Caco-2 (cell line): ENCODE measurements around the gene GIMAP5. TPM values are rescaled to one million over a fixed set of nuclear protein-coding genes. Genes with fewer than 3 reads are reported as not detected.

Experiments
- BruUV-seq: library from RNA; stranded (reverse); fragments of 400-500 nt; replicated peaks from 2 replicates; lab custom pipeline; 2021; lab: Mats Ljungman, UMichigan
- CTCF ChIA-PET: fragments of 300-600 bp; sonication (Branson Sonifier 250); formaldehyde crosslinking; loops from one replicate; lab custom pipeline; 2022; ENCODE audit warnings: antibody characterized with exemption; lab: Charles Lee
- POLR2A ChIA-PET: fragments of 300-600 bp; sonication (Branson Sonifier 250); formaldehyde crosslinking; loops from one replicate; lab custom pipeline; 2022; ENCODE audit warnings: antibody characterized with exemption; lab: Charles Lee
- DNase-seq, 2 experiments: peaks; one replicate each; pipeline versions ENCODE4 v3.0.0 to v3.0.0-alpha.2; 2020 to 2022
- H3K27me3 ChIP-seq: replicated peaks from 2 replicates; pipeline ENCODE4 v1.6.0; 2011; ENCODE audit warnings: low read length; ENCODE audit not compliant: control insufficient read depth, insufficient read depth
- H3K36me3 ChIP-seq: 2 replicates; pipeline ENCODE4 v1.5.1; 2011; ENCODE audit warnings: low read length; ENCODE audit not compliant: control insufficient read depth, insufficient read depth
- H3K4me1 ChIP-seq: fragments of 250-450 bp; sonication (Bioruptor Pico); 2 replicates; pipeline ENCODE4 v1.5.1; 2020; ENCODE audit warnings: mild to moderate bottlenecking
- H3K4me3 ChIP-seq: 2 replicates; pipeline ENCODE4 v1.5.1; 2011; ENCODE audit warnings: low read depth, mild to moderate bottlenecking, control low read depth, low read length
- H3K9me3 ChIP-seq: fragments of 250-450 bp; sonication (Bioruptor Pico); 2 replicates; pipeline ENCODE4 v1.5.1; 2020; ENCODE audit warnings: mild to moderate bottlenecking, moderate library complexity
- H3K27ac Mint-ChIP-seq: one replicate; pipeline ENCODE4 v1.8.0; 2022; ENCODE audit warnings: mixed read lengths; ENCODE audit not compliant: unreplicated experiment
- H3K27me3 Mint-ChIP-seq: one replicate; pipeline ENCODE4 v1.8.0; 2022; ENCODE audit warnings: mixed read lengths; ENCODE audit not compliant: insufficient read depth, unreplicated experiment
- H3K36me3 Mint-ChIP-seq: one replicate; pipeline ENCODE4 v1.8.0; 2022; ENCODE audit warnings: mild to moderate bottlenecking, mixed read lengths; ENCODE audit not compliant: insufficient read depth, unreplicated experiment
- H3K4me1 Mint-ChIP-seq: one replicate; pipeline ENCODE4 v1.8.0; 2022; ENCODE audit warnings: low read depth, mixed read lengths; ENCODE audit not compliant: unreplicated experiment
- H3K4me3 Mint-ChIP-seq: one replicate; pipeline ENCODE4 v1.8.0; 2022; ENCODE audit warnings: mild to moderate bottlenecking, moderate library complexity, mixed read lengths; ENCODE audit not compliant: unreplicated experiment
- H3K9me3 Mint-ChIP-seq: one replicate; pipeline ENCODE4 v1.8.0; 2022; ENCODE audit warnings: mixed read lengths; ENCODE audit not compliant: unreplicated experiment
- CTCF ChIP-seq, 2 experiments: fragments of 200-600 bp in 1 of 2; IDR thresholded peaks; 1 replicate in 1 of 2; 2 replicates in 1 of 2; pipeline versions ENCODE4 v1.5.1 to v1.8.0; 2011 to 2022; ENCODE audit warnings: antibody characterized with exemption in 1 of 2, control low read depth in 1 of 2, inconsistent platforms in 1 of 2, low read depth in 1 of 2, low read length in 1 of 2, mild to moderate bottlenecking in 1 of 2, moderate library complexity in 1 of 2; ENCODE audit not compliant: insufficient read depth in 1 of 2, severe bottlenecking in 1 of 2, unreplicated experiment in 1 of 2
- intact Hi-C: fragments of 100-400 bp; cut with micrococcal nuclease; formaldehyde crosslinking; loops from one replicate; pipeline ENCODE4 v1.10.0; 2022; ENCODE audit not compliant: unreplicated experiment
- total RNA-seq: library from RNA; stranded (reverse); gene quantifications from 2 replicates; pipeline ENCODE4 v1.2.3, GENCODE V29; 2022

Gene GIMAP5
- total RNA-seq, 1 experiment from 2014 or later: not detected

- DNase-seq: peak in 1 of 2 experiments; percentile 18
- ChIA-PET CTCF (no interaction called here), POLR2A (no interaction called here)
- Histone ChIP-seq H3K4me3 (no peak overlapping the region), H3K36me3 (no peaks in the 10 kb centered on the region), H3K9me3 (no peaks in the 10 kb centered on the region), H3K4me1 (no peaks in the 10 kb centered on the region), H3K27me3 (no peaks in the 10 kb centered on the region)
- H3K4me3 Mint-ChIP-seq: no peak overlapping the region
- H3K36me3 Mint-ChIP-seq: no peaks in the 10 kb centered on the region
- TF ChIP-seq CTCF (IDR thresholded peaks at IDR 0.05; ENCODE audit: insufficient read depth in 1 of 2, low read depth in 1 of 2, low read length in 1 of 2, severe bottlenecking in 1 of 2, unreplicated experiment in 1 of 2): peak in 1 of 2 experiments; percentile 23
- H3K9me3 Mint-ChIP-seq: no peaks in the 10 kb centered on the region
- no peaks in the 10 kb centered on the region for H3K27me3 Mint-ChIP-seq
- H3K4me1 Mint-ChIP-seq: no peaks in the 10 kb centered on the region
- H3K27ac Mint-ChIP-seq: no peak overlapping the region
- intact Hi-C loops: no loop called here
- no TSS peak for BruUV-seq
Observed at GRCh38 chr7:150756858-150757257, 19.6 kb downstream of the GIMAP5 start.

DNA sequence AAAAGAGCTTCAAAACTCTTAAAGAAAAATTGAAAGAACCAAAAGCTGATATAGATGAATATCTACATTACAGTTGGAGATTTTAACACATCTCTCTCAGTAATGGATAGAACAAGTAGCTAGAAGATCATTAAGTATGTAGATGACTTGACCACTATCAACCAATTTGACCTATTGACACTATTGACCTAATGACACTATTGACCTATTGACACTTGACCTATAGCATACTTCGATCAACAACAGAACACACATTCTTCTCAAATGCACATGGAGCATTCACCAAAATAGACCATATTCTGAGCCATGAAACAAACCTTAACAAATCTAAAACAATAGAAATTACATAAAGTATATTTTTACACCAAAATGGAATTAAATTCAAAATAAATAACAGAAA lies 22.3 kb downstream of the GIMAP5 start:
- Histone ChIP-seq H3K27me3 (no peaks in the 10 kb centered on the region), H3K9me3 (no peaks in the 10 kb centered on the region), H3K4me1 (no peaks in the 10 kb centered on the region), H3K4me3 (no peak overlapping the region), H3K36me3 (no peaks in the 10 kb centered on the region)
- TF ChIP-seq CTCF (IDR thresholded peaks at IDR 0.05; ENCODE audit: insufficient read depth in 1 of 2, low read depth in 1 of 2, low read length in 1 of 2, severe bottlenecking in 1 of 2, unreplicated experiment in 1 of 2): no peak
- BruUV-seq: no TSS peak
- H3K9me3 Mint-ChIP-seq: no peaks in the 10 kb centered on the region
- CTCF ChIA-PET: no interaction called here
- no peaks in the 10 kb centered on the region for H3K4me1 Mint-ChIP-seq
- H3K27ac Mint-ChIP-seq: no peak overlapping the region
- H3K27me3 Mint-ChIP-seq: no peaks in the 10 kb centered on the region
- POLR2A ChIA-PET: no interaction called here
- H3K4me3 Mint-ChIP-seq: no peak overlapping the region
- DNase-seq: no peak
- intact Hi-C loops: no loop called here
- H3K36me3 Mint-ChIP-seq: no peaks in the 10 kb centered on the region

DNA sequence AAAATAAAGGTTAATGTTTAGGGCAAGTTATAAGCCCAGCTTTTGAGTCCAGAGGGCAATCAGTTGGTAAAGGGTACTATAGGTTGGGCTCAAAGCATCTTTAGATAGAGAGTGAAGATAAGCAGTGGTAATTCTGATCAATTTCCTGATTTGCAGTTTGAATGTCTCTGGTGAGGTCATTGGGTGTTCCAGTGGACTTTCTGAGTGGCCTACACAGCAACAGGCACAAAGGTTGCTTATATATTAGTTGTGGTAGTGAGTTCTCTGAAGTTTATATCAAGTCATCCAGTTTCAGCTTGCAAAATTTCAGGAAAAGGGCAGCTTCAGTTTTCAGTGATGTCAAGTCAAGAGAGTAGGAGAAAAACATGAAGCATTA lies 29.1 kb downstream of the GIMAP5 start:
- Histone ChIP-seq H3K4me3 (no peak overlapping the region), H3K36me3 (no peaks in the 10 kb centered on the region), H3K4me1 (no peaks in the 10 kb centered on the region), H3K9me3 (no peaks in the 10 kb centered on the region), H3K27me3 (no peaks in the 10 kb centered on the region)
- ChIA-PET CTCF (no interaction called here), POLR2A (no interaction called here)
- Mint-ChIP-seq H3K27me3 (peaks cover 5% of the 10 kb centered on the region), H3K4me3 (no peak overlapping the region), H3K36me3 (no peaks in the 10 kb centered on the region), H3K4me1 (no peaks in the 10 kb centered on the region), H3K27ac (no peak overlapping the region), H3K9me3 (no peaks in the 10 kb centered on the region)
- intact Hi-C loops: no loop called here
- DNase-seq: no peak
- no peak for TF ChIP-seq CTCF (IDR thresholded peaks at IDR 0.05; ENCODE audit: insufficient read depth in 1 of 2, low read depth in 1 of 2, low read length in 1 of 2, severe bottlenecking in 1 of 2, unreplicated experiment in 1 of 2)
- no TSS peak for BruUV-seq
